Hepatocyte (in vitro differentiated cells): ENCODE data around the gene PAX4. TPM values are rescaled to one million over a fixed set of nuclear protein-coding genes. Genes with fewer than 3 reads are reported as not detected.

Experiments
- DNase-seq: peaks from one replicate; pipeline ENCODE4 v3.0.0-alpha.2; 2016; ENCODE audit warnings: low spot score
- H2AFZ ChIP-seq: fragments of 200-600 bp; sonication (generic); 2 replicates; pipeline ENCODE4 v1.6.0; 2016; ENCODE audit warnings: antibody characterized with exemption, mild to moderate bottlenecking
- H3K27ac ChIP-seq: fragments of 200-600 bp; sonication (generic); 2 replicates; pipeline ENCODE4 v1.5.1; 2016; ENCODE audit warnings: mild to moderate bottlenecking
- H3K27me3 ChIP-seq: fragments of 200-600 bp; sonication (generic); 2 replicates; pipeline ENCODE4 v1.6.1; 2016
- H3K36me3 ChIP-seq: fragments of 200-600 bp; sonication (generic); replicated peaks from 2 replicates; pipeline ENCODE4 v1.5.1; 2016; ENCODE audit warnings: low read depth; ENCODE audit not compliant: insufficient read depth
- H3K4me1 ChIP-seq: fragments of 200-600 bp; sonication (generic); 2 replicates; pipeline ENCODE4 v1.5.1; 2016; ENCODE audit warnings: mild to moderate bottlenecking, moderate library complexity; ENCODE audit not compliant: insufficient read depth
- H3K4me2 ChIP-seq: fragments of 200-600 bp; sonication (generic); 2 replicates; pipeline ENCODE4 v1.6.0; 2016
- H3K4me3 ChIP-seq: fragments of 200-600 bp; sonication (generic); 2 replicates; pipeline ENCODE4 v1.5.1; 2016; ENCODE audit warnings: mild to moderate bottlenecking
- H3K79me2 ChIP-seq: fragments of 200-600 bp; sonication (generic); 2 replicates; pipeline ENCODE4 v1.6.0; 2017; ENCODE audit warnings: mild to moderate bottlenecking
- H3K9me2 ChIP-seq: fragments of 200-600 bp; sonication (generic); replicated peaks from 2 replicates; pipeline ENCODE4 v1.6.0; 2017; ENCODE audit warnings: mild to moderate bottlenecking; ENCODE audit not compliant: insufficient read depth
- H3K9me3 ChIP-seq: fragments of 200-600 bp; sonication (generic); 2 replicates; pipeline ENCODE4 v1.5.1; 2016; ENCODE audit warnings: low read depth, mild to moderate bottlenecking
- H4K20me1 ChIP-seq: fragments of 200-600 bp; sonication (generic); 2 replicates; pipeline ENCODE4 v1.6.0; 2016; ENCODE audit warnings: mild to moderate bottlenecking; ENCODE audit not compliant: insufficient read depth, poor library complexity, severe bottlenecking
- EZH2 ChIP-seq: fragments of 200-600 bp; sonication (generic); IDR thresholded peaks from 2 replicates; pipeline ENCODE4 v1.6.1; 2016; ENCODE audit warnings: antibody characterized with exemption, mild to moderate bottlenecking, borderline replicate concordance
- EZH2phosphoT487 ChIP-seq: fragments of 200-600 bp; sonication (generic); IDR thresholded peaks from one replicate; pipeline ENCODE4 v1.6.1; 2018; ENCODE audit warnings: antibody characterized with exemption, mild to moderate bottlenecking, low read depth, moderate library complexity; ENCODE audit not compliant: unreplicated experiment, severe bottlenecking
- WGBS: methylation state at CpG from one replicate; pipeline ENCODE4 v1.1.6; 2016; ENCODE audit warnings: low lambda C conversion rate; ENCODE audit errors: missing lambda C conversion rate; 5-methylcytosine and 5-hydroxymethylcytosine counted together
- polyA plus RNA-seq: library from polyadenylated mRNA; unstranded; fragments of >200 nt; fragmentation: Nextera tagmentation; extraction: Ambion mirVana; gene quantifications from 2 replicates; pipeline ENCODE4 v1.2.1, GENCODE V29; 2016
- total RNA-seq: library from RNA; depleted of rRNA; stranded (reverse); fragments of >200 nt; gene quantifications from 2 replicates; pipeline ENCODE4 v1.2.3, GENCODE V29; 2014
- TF ChIP-seq, protein P1 (sequence below): fragments of 200-600 bp; sonication (generic); IDR thresholded peaks from 2 replicates; pipeline ENCODE4 v1.5.1; 2016; ENCODE audit warnings: antibody characterized with exemption, mild to moderate bottlenecking; ENCODE audit not compliant: poor library complexity

PAX4 gene
- total and polyA plus RNA-seq, 2 experiments from 2014 or later, result 0.30 to 0.65 TPM

DNA sequence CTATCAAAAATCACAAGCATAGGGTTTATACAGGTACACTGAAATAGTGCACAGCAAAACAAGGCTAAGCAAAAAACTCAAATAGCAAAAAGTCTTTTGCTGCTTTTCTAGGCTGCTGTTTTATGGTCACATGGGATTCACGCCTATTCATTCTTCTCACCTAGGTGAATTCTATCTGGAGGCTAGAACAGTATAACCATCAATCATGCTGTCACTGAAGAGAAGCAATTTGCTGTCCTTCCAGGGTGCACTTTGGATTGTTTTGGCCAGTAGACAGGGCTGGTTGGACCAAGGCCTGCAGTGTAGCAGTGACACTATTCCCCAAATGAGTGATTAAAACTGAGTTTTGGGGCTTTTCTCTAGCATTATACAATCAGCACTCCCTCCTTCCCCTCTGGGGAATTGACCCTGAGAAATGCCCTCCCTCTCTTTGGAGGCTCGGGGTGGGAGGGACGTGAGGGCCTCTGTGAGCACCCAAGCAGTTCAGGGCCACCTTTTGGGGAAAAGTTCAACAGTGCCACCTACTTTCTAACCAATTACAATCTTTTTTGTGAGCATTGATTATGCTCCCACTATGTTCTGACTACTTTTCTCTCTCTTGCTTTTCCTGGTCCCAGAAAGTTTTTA is 17.8 kb upstream of the PAX4 start:
- H3K79me2 ChIP-seq, result no peaks in the 10 kb centered on the region
- H3K9me3 ChIP-seq, result no peaks in the 10 kb centered on the region
- H4K20me1 ChIP-seq, result no peaks in the 10 kb centered on the region
- TF ChIP-seq, protein P1, sequence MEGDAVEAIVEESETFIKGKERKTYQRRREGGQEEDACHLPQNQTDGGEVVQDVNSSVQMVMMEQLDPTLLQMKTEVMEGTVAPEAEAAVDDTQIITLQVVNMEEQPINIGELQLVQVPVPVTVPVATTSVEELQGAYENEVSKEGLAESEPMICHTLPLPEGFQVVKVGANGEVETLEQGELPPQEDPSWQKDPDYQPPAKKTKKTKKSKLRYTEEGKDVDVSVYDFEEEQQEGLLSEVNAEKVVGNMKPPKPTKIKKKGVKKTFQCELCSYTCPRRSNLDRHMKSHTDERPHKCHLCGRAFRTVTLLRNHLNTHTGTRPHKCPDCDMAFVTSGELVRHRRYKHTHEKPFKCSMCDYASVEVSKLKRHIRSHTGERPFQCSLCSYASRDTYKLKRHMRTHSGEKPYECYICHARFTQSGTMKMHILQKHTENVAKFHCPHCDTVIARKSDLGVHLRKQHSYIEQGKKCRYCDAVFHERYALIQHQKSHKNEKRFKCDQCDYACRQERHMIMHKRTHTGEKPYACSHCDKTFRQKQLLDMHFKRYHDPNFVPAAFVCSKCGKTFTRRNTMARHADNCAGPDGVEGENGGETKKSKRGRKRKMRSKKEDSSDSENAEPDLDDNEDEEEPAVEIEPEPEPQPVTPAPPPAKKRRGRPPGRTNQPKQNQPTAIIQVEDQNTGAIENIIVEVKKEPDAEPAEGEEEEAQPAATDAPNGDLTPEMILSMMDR, result no peak
- TF ChIP-seq EZH2 (no peak), EZH2phosphoT487 (no peak)
- H3K9me2 ChIP-seq, result no peaks in the 10 kb centered on the region
- no peak overlapping the region for H3K4me3 ChIP-seq
- no peak overlapping the region for H2AFZ ChIP-seq
- no peak overlapping the region for H3K27ac ChIP-seq
- no peak for DNase-seq
- H3K4me2 ChIP-seq, result no peak overlapping the region
- H3K4me1 ChIP-seq, result no peaks in the 10 kb centered on the region
- no peaks in the 10 kb centered on the region for H3K27me3 ChIP-seq
- 63% methylated on average over 3 of the region's 3 CpGs for WGBS
- H3K36me3 ChIP-seq, result no peaks in the 10 kb centered on the region

DNA sequence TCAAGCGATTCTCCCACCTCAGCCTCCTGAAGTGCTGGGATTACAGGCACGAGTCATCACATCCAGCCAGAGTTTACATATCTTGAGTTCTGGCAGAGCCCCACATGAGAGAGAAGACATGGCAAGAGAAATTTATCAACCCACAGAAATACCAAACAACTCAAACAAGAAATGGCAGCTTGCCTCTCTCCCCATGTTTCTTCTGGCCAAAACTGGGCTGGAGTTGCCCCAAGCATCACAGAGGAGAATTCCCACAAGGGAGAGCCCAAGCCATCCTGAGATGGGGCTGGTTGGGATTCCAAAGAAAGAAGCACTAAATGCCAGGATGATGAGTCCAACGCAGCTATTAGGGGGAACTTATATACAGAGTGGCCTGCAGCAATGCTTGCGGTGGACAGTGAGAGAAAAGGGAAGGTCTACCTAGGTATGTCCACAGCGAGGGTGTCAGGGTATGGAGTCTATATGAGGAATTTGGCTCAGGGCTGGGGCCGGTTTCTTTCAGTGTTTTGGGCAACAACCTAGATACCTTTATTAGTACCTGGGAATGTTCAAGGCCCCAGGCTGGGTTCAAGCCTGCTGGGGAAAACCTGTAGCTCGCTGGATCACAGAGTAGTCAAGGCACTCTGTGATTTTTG is 14.5 kb upstream of the PAX4 start:
- no peaks in the 10 kb centered on the region for H3K27me3 ChIP-seq
- no peaks in the 10 kb centered on the region for H3K79me2 ChIP-seq
- H3K9me3 ChIP-seq, result no peaks in the 10 kb centered on the region
- no peak overlapping the region for H3K4me2 ChIP-seq
- H3K36me3 ChIP-seq, result no peaks in the 10 kb centered on the region
- H3K4me3 ChIP-seq, result no peak overlapping the region
- H2AFZ ChIP-seq, result no peak overlapping the region
- H4K20me1 ChIP-seq, result no peaks in the 10 kb centered on the region
- H3K4me1 ChIP-seq, result no peaks in the 10 kb centered on the region
- no peak for DNase-seq
- no peak overlapping the region for H3K27ac ChIP-seq
- WGBS, result 77% methylated on average over 7 of the region's 7 CpGs
- no peak for TF ChIP-seq EZH2phosphoT487
- H3K9me2 ChIP-seq, result no peaks in the 10 kb centered on the region

DNA sequence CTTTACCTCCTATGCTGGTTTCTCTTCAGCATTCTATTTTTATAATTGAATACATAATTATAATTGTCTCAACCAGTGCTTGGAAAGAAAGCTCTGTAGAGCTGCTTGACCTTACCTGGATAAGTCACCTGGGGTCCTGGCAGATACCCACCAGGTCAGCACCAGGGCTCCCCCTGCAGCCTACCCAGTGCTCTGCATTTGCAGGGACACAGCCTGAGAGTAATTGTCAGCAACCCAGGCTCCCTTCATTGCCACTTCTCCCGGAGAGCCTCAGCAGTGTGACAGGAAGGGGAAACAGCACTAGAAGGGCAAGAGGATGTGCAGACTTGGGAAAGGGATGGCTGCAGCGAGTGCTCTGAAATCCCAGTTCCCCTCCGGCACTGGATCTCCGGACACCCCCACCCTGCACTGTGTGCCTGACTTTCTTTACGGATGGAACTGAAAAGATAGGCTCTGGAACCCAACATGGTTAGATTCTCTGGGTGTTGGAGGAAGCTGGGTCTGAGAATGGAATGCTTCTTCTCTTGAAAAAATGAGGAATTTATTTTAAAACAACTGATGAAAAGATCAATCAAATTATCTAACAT is 11.4 kb upstream of the PAX4 start:
- peak overlapping the region; percentile 40 for H3K4me2 ChIP-seq
- no peaks in the 10 kb centered on the region for H3K27me3 ChIP-seq
- no peaks in the 10 kb centered on the region for H4K20me1 ChIP-seq
- TF ChIP-seq EZH2, result no peak
- TF ChIP-seq, protein P1, result peak; percentile 45
- no peaks in the 10 kb centered on the region for H3K79me2 ChIP-seq
- no peak overlapping the region for H3K27ac ChIP-seq
- no peaks in the 10 kb centered on the region for H3K9me2 ChIP-seq
- no peak overlapping the region for H3K4me3 ChIP-seq
- H3K36me3 ChIP-seq, result no peaks in the 10 kb centered on the region
- DNase-seq, result peak; percentile 43
- no peaks in the 10 kb centered on the region for H3K9me3 ChIP-seq
- no peaks in the 10 kb centered on the region for H3K4me1 ChIP-seq
- WGBS, result 16% methylated on average over 5 of the region's 5 CpGs
- H2AFZ ChIP-seq, result no peak overlapping the region

GRCh38 chr7:127628445-127628844 is 10.5 kb upstream of the PAX4 start:
- DNase-seq, result no peak
- H3K36me3 ChIP-seq, result no peaks in the 10 kb centered on the region
- no peaks in the 10 kb centered on the region for H3K4me1 ChIP-seq
- H3K4me2 ChIP-seq, result no peak overlapping the region
- no peaks in the 10 kb centered on the region for H3K9me2 ChIP-seq
- no peak overlapping the region for H2AFZ ChIP-seq
- no peaks in the 10 kb centered on the region for H4K20me1 ChIP-seq
- no peak overlapping the region for H3K4me3 ChIP-seq
- H3K79me2 ChIP-seq, result no peaks in the 10 kb centered on the region
- H3K27ac ChIP-seq, result no peak overlapping the region
- TF ChIP-seq EZH2, result no peak
- no peaks in the 10 kb centered on the region for H3K27me3 ChIP-seq
- 47% methylated on average over 3 of the region's 3 CpGs for WGBS
- H3K9me3 ChIP-seq, result no peaks in the 10 kb centered on the region
